ENCODE data around the gene SERP2.

SERP2 gene

DNA sequence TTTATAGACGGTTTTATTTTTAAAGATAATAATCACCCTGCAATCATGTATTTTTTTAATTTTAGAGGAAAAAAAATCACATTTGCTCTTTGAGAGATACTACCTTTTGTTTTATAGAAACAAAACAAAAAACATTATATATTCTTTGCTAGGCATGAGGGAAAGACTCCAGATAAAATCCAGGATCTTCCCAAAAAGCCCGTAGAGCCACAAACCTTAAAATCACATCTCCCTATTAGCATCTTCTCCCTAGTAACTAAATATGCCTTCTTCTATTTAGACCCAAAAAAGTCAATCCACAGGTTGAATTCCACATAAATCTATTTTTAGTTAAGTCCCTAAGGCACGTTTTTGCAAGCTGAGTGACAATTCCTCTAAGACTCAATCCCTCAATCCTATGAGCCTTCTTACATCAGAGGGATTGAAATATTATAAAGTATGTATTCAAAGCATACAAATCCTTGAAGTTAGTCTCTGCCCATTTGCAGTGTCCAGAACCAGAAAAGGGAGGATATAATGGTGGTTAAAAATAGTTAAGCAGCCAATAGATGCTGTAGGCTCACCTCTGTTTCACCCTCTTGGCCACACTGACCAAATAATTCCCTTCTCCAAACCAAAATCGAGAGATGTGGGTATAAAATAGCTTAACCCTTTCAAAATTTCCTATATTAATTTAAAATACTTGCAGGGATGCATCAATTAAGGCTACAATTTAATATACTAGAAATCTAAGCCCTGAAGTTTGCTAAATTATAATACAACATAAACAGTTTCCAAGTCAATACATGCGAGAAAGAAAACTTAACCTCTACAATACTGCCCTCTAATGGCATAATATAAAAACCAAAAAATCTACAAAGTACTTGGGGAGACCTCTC is 64.0 kb downstream of the SERP2 start:
- peak; percentile 14 for DNase-seq

DNA sequence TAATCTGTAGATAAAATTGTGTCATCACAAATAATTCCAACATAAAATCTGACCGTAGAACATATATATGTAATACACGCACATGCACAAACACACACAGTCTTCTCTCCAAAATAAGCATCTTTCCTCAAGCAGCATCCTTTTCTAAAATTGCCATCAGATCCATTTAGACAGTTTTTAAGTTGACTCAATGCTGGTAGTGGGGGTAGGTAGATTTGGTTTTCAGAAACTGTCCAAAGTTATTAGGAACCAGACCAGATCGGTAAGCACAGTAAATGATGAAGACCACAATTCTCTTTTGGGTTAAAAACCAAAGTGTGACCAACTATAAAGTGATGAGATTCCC is 64.6 kb downstream of the SERP2 start:
- DNase-seq, result no peak

DNA sequence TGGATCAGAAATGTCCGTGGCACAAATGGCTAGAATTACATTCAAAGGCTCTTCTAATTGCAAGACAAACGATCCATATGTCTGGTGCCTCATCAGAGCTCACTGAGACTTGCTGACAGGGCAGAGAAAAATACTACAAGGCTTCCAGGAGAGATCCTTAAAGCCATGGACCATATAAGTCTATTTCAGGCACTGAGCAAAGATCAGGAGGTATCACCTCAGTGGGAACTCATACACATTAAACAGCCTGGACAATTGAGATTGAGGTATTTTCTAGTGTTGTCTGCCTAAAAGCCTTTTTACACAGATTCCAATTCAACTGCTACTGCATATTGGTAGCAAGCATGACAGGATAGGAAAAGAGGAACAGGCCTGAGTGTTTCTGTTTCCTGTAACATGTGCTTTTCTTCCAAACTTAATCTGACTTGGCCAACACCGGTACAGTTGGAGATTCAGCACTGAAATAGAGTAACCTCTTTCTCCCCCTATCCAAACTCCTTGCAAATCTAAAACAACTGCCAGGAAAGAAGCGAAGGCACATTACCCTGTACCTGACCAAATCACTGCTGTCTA is 65.9 kb downstream of the SERP2 start:
- no peak for DNase-seq

DNA sequence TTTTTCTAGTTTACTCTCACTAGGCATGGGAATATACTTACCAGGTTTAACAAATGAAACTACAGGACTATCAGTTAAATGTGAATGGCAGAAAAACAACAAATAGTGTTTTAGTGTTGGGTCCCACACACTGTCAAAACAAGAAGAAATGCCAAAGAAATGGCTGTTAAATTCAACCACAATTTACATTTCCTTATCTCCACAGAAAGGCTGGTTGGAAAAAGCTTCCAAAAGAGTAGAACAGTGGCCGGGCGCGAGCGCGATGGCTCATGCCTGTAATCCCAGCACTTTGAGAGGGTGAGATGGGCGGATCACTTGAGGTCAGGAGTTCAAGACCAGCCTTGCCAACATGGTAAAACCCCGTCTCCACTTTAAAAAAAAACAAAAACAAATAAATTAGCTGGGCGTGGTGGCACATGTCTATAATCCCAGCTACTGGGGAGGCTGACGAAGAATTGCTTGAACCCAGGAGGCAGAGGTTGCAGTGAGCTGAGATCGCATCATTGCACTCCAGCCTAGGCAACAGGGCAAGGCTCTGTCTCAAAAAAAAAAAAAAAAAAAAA is 66.5 kb downstream of the SERP2 start:
- DNase-seq, result no peak

All from DMS 273 treated with DMSO at 0.1 percent for 48 hours (cell line).